ENCODE measurements around the gene SPAG6.

SPAG6 gene

DNA sequence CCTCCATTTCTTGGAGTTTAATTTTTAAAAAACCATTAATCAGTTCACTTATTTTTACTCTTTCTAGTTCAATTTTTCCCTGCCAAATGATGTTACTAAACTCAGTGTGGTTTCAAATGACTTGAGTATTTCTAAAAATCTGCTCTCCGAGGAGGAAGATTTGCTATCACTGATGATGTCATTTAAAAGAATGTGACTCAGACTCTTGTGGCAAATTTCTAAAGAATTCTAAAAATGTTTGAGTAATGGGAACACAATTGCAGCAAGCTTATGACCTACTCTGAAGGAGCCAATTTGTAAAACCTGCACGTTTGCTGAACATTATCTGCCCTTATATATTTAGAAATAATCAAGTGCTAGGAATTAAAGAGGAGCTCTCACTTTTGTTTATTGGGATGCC is 88.6 kb downstream of the SPAG6 start:
- peak; percentile 99 for FAIRE-seq
- DNase-seq (ENCODE audit: low spot score) = peak; percentile 92

DNA sequence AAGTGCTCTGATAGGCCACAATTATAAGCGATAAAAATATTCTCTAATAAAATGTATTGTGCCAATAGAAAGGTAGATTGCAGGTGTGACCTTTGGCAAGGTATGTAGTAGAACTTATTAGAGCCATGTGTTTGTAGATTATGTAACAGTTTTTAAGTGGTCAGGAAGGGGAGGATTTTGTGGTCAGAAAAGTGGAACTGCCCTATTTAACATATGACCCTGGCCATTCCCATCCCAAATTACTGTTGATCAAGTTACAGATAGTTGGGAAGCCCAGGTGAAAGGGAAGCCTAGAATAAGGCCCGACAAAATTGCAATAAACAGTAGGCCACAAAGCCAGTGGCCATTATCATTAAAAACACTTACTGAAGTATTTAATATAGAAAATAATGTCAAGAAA is 89.2 kb downstream of the SPAG6 start:
- FAIRE-seq (no peak), DNase-seq (ENCODE audit: low spot score) (peak; percentile 31)

DNA sequence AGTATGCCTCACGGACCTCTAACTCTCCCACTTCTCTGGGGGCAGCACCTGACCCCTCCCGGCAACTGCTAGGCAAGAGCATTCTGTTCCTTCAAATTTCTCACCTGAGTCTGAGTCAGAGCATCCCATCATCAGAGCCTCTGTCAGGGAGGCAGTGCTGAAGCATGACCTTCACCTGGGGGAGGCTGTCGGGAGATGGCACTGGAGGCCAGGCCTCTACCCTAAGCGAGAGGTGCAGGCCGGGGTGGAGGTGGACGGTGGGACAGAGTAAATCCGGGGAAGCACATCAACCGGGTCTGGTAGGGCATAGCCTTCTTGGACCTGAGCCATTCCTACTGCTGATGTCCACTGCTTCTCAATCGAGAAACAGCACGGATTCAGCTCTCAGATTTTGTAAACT is 90.4 kb downstream of the SPAG6 start:
- FAIRE-seq = no peak

DNA sequence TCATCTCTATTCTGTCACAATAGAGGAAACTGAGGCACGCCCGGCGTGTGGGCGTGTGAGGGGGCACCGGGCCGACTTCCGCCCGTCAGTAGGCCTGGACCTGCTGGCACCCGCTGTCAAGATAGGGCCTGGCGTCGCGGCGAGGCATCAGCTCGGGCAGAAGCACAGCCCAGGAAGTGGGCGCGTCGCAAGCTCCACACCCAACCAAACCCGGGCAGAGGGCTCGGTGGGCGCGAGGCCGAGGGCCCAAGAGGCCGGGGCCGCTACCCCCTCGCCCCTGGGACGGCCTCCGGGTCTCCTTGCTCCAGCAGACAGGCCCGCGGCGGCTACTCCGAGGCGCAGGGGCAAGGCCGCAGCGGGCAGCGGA is 91.2 kb downstream of the SPAG6 start:
- DNase-seq (ENCODE audit: low spot score) = no peak
- FAIRE-seq = no peak

More for the DNA sequence above, 90.4 kb downstream of the SPAG6 start:
- DNase-seq (ENCODE audit: low spot score) = no peak

DNA sequence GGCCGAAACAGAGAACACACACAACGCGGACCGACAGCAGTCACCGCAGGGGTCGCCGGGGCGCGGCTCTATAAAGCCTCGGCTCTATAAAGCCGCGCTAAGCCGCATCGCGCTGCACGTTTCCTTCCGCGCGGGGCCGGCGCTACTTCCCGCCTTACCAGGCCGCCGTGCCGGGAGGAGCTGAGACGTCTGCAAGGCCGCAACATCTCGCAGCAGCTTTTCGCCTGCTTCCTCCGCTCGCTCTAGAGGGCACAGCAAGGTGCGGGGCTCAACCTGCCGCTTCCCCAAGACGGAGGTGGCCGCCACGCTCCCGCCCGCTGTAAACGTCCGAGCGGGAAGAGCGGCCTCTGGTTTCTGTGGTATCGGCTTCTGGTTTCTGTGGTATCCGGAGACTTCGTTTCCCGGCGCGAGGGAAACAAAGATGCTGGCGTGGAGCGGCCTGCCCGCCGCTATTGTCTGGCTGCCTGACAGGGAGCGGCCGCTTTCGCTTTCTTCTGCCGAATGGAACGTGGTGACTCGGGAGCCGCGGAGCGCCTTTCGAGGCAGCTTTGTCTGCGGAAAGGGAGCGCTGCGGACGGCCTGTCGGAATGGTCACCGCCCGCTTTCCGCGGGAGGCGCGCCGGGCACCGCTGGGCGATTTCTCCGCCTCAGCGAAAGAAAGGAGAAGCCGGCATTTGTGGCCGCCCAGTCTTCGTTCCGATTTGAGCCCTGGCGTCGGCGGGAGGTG is 91.8 kb downstream of the SPAG6 start:
- DNase-seq (ENCODE audit: low spot score) (peak; percentile 31), FAIRE-seq (no peak)

DNA sequence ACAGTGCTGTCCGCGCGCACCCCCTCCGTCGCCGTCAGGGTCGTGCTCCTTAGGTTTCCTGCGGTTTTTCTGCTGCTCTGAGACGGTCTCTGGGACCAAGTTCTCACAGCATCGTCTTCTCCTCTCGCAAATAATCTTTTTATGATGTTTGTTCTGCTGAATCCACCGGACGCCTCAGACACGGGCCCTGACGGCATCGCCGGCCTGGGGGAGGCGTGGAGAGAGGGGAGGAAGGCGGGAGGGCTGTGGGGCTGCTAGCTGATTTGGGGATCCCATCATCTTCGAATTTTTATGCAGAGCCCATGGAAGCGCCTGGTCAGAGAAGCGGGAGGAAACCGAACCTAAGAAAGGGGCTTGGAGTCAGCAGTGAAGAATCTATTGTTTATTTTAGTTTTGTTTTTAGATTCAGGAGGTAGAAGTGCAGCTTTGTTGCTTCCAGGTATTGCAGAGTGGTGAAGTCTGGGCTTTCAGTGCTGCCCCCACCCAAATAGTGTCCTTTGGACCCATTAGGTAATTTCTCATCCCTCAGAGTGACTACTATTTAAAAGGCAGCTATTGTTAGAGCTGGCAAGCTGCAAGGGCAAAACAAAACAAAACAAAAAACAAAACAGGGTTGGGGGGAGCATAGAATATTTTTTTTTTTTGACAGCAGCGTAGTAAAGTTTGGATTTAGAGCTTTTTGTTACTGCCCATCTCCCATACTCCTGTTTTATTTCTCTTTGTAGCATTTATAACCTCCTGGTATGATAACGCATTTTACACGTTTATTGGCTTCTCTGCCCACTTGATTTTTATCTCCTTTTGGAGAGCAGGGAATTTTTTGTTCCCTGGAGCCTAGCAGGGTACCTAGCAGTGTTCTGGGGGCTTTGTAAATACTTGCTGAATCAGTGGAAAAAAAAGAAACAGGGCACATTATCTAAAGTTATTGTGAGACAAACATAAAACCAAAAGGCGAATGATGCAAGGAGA is 92.6 kb downstream of the SPAG6 start:
- DNase-seq (ENCODE audit: low spot score) = no peak
- FAIRE-seq = no peak

DNA sequence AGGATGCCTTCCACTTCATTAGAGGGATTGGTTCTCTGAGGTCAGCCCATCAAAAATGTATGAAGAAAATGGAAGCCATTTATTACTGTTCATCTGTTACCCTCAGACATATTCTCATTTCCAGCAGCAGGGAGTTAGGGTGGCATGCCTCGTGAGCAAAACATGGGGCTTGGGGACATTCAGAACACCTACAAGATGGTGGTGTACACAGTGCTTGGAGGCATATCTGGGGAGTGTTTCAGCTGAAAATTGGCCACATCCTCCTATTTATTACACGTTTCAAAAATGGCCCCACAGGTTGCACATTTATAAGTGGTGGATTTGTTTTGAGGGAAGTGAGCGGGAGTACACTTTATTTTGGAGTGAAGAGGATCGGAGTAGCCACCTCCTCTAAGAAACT is 93.4 kb downstream of the SPAG6 start:
- DNase-seq (ENCODE audit: low spot score) (no peak), FAIRE-seq (no peak)

DNA sequence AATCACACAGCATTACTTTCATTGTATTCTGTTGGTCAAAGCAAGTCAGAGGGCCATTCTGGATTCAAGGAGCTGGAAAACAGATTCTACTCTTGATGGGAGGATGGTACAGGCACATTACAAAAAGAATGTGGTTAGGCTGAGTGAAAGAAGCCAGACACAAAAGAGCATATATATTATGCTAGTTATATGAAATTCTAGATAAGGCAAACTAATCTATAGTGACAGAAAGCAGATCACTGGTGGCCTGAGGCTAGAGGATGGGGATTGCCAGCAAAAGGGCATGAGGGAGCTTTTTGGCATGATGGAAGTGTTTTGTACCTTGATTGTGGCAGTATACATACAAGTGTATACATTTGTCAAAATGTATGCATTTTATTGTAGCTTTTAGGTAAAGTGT is 96.8 kb downstream of the SPAG6 start:
- no peak for DNase-seq (ENCODE audit: low spot score)

DNA sequence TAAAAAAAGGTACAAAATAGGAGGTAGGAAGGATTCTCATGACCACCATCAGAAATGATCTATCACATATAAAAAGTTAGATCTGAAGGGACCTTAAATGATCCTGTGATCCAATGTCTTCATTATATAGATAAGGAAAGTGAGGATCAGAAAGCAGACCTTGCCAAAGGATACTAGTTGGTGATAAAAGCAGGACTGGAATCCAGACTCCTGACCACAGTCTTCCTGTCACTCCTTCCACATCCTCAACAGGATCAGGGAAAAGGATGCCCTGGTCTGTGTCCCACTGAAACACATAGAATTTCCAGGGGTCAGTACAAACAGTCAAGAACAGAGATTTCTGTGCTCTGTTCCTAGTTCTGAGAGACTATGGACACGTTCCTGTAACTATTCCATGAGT is 97.2 kb downstream of the SPAG6 start:
- FAIRE-seq = no peak
- DNase-seq (ENCODE audit: low spot score) = peak; percentile 11

More for the DNA sequence above, 96.8 kb downstream of the SPAG6 start:
- no peak for FAIRE-seq

DNA sequence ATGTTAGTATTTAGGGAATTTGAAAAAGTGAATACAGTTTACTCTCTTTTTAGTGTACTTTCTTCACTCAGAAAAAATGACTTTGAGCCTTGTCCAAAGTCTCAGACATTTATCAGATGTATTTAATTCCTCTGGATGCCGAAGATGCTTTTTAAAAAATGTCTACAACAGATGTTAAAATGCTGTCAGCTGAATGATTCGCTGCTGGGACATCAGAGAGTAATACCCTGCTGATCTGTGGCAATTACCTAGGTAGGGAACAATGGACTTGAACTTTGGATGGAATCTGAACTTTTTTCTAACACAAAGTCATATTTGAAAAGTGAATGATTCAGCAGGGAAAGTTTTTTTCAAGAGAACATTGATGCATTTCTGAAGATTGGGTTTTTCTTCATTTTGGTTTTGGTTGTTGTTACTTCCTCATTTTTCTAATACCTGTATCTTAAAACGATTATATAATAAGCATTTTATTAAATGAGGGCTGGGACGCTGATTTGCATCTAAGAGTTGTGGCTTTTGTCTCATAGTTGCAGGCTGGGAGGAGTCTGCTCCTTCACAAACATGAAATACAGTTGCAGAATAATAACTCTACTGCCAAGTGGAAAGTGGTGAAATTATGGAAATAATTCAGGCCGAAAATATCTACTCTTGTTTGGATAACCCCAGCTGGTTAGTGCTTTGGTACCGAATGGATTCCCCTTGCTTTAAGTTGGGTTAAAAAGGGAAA is 98.0 kb downstream of the SPAG6 start:
- DNase-seq (ENCODE audit: low spot score) = no peak
- no peak for FAIRE-seq

DNA sequence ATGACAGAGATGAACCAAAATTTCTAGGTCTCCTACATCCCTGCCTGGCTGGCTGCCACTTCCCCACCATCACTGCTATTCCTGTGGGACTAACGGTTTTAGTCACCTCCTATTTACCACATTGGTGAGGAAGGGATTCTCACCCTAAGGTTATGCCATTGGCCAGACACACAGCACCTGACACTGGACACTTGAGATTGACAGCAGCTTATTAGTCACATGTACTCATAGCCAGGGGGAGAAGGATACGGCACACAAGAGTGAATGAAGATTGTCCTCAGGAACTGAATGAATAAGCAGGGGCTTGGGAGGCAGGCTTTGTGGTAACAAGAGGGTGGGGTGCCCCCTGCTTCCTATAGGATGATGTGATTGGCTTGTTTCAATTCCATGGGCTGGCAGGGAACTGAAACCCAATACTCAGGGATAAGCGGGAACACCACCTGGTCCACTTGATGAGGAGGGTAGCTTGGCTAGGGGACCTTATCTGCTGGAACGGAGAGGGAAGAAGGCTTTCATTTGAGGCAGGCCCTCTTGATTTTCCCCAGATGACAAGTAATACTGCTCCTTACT is 99.0 kb downstream of the SPAG6 start:
- FAIRE-seq (no peak), DNase-seq (ENCODE audit: low spot score) (no peak)

DNA sequence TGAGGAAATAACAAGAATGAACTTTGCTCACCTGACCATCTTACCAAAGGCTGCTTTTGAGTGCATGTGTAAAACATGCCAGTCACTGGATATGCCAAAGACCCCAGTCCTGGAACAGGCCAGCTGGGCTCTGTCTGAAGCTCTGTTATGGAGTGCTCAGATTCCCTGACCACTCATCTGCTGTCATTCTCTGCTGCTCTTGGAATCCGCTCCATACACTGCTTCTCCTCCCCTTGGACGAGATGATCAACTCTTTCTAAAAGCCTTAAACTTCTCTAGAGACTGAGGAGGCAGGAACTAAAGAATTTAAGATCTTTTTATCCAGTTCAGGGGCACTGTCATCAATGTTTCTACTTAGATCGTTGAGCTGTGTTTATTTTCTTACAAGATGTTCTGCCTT is 100.2 kb downstream of the SPAG6 start:
- FAIRE-seq = no peak
- DNase-seq (ENCODE audit: low spot score) = no peak

DNA sequence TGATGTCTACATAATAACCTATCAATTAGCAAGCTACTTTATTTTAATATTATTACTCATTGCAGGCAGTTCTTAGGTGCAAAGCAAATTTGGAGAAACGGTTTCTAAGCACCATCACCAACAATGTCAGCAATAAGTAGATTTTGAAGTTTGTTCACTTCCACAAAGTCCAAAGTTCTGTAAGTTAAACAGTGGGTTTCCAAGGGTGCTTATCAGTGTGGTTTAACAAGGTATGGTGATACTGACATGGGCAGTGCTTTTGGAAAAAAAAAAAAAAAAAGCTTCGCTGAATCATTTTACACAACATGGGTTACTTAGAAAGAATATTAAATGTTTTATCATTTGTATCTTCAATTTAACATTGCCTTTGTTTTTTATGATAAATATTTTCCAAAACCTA is 101.8 kb downstream of the SPAG6 start:
- FAIRE-seq (no peak), DNase-seq (ENCODE audit: low spot score) (no peak)

DNA sequence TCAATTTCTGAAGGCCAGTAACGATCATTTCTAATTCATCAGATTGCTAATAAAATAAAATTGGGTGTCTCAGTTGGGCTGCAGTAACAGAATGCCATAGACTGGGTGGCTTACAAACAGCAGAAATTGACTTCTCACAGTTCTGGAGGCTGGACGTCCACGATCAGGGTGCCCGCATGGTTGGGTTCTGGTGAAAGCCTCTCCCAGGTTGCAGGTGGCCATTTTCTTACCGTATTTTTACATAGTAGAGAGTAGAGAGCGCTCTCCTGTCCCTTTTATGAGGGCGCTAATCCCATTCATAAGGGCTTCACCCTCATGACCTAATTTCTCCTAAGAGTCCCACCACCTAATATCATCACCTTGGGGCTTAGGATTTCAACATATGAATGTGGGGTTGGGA is 106.0 kb downstream of the SPAG6 start:
- no peak for FAIRE-seq
- DNase-seq (ENCODE audit: low spot score) = no peak

DNA sequence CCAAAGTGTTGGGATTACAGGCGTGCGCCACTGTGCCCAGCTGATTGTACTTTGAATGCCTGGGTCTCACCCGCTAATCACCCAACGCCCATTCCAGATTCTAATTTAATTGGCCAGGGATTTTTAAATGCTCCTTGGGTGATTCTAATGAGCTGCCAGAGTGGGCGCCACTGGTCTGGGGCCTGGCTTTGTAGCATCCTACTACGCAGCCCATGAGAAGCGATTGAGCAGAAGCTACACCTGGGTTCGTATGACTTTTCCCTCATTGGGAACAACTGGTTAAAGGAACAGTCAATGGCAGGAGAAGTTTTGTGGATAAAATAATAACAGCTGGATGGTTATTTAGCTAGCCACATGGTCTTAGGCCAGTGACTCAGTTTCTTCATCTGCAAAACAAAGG is 108.0 kb downstream of the SPAG6 start:
- DNase-seq (ENCODE audit: low spot score) = no peak

DNA sequence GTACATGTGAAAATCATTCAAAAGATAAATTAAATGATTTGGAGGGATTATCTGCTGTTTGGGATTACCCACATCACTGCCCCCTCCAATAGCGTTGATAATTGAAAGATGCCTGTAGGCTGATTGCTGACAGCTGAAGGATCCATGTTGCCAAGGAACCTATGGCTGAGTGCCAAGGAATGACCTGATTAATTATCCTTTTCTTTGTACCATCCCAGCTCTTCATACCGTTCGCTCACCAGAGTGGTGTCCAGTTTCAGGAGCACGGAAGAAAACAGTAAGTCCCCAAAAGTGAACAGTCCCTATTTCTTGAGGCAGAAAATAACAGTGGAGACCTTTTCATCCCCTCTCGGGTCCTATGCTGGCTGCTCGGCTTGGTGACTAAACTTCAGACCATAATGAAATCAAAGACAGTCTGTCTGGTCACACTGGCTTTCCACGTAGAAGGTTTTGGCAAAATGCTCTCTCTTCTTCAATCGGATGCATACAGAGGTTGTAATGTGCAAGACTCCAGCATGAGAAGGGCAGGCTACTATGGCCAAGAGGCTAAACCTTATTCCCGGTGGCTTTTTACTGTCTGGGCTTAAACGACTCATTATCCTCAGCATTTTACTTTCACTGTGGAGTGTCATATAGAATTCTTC is 108.8 kb downstream of the SPAG6 start:
- DNase-seq (ENCODE audit: low spot score) = no peak
- FAIRE-seq = no peak

More for the DNA sequence above, 108.0 kb downstream of the SPAG6 start:
- FAIRE-seq = no peak

DNA sequence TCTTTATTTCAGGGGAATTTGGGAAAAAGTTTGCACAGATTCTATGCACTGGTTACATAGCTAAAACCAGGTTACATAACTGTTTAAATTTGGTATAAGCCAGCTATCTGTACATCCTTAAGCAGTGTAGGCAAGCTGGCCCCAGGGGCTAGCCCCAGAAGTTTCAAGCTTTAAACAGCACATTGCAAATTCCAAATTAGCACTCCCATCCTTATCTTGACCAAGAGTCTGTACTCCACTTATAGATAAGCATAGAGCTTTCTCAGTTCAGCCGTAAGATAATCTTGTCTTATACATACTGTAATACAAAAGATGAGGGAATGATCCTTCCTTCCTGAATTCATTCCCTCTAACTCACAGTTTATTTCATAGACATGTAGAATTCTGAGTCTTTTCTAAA is 109.3 kb downstream of the SPAG6 start:
- FAIRE-seq (no peak), DNase-seq (ENCODE audit: low spot score) (no peak)

DNA sequence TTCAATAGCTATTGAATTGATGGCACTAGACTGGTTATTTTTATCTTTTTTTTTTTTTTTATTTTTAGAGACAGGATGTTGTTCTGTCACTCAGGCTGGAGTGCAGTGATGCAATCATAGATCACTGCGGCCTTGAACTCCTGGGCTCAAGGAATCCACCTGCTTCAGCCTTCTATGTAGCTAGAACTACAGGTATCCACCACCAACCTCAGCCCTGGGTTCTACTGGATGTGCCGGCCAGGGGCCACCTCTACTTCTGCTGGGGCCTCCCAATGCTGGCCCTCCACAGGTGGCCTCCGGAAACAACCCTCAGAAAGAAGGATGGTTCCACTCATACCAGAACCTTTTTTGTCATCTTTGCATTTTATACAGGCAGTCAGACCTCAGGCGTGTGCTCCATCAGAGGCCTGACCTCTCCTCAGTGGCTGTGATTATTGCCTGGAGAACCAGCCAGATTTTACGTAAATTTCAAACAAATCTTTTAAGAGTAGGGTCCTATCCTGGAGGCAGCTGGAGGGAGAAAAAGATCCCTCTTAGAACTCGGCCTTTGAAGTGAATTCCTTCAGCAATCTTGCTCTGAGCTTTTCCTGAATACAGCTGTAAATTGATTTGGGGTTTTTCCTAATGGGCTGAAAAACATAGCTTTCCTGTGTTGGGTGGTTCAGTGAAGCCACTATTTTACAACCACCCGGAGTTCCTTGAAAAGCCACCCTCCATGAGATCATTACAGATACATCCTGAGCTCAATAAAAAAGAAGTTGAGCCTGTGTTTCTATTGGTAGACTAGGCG is 110.0 kb downstream of the SPAG6 start:
- no peak for DNase-seq (ENCODE audit: low spot score)
- FAIRE-seq = no peak

DNA sequence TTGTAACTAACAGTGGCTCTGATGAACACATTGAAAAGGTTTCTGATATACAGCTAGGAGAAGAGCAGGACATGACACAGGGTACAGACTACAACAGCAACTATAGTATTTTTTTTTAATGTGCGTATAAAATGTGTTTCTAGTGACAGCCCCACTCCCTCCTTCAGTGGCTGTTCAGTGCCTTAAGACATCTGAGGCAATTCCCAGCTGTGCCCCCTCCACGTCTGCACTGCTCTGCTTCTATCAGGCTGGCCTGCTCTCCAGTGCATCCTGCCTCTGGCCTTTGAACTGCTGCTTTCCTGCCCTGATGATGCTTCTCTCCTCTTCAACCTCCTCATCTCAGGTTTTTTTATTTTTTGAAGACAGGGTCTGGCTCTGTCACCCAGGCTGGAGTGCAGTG is 111.2 kb downstream of the SPAG6 start:
- DNase-seq (ENCODE audit: low spot score) (no peak), FAIRE-seq (no peak)

DNA sequence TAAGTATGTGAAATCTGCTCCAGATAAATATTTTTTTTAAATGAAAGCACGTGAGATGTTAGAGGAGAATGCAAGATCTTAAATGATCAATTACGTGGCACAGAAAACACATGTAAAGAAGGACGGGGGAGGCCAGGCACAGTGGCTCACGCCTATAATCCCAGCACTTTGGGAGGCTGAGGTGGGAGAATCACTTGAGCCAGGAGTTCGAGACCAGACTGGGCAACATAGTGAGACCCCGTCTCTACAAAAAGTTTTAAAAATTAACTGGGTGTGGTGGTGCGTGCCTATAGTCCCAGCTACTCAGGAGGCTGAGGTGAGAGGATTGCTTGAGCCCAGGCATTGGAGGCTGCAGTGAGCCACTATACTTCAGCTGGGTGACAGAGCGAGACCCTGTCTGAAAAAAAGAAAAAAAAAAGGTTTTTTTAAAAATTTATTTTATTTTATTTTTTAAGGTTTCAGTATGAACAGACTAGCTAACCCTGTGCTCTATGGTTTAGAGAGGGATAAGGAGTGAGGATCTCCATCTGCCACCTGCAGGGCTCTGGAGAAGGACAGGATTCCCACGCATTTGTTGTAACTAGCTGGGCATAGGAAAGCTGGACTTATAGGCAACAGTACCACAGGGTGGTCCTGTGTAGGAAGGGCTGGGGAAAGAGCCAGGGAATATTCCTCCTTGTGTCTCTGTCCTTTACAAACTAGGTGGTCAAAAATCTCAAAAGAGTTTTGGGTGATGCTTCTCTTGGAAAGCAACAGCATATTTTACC is 113.2 kb downstream of the SPAG6 start:
- DNase-seq (ENCODE audit: low spot score) (no peak), FAIRE-seq (no peak)

All from RCC 7860 (cell line).